Stimulated activated CD4-positive, alpha-beta T cell treated with anti-CD3 and anti-CD28 coated beads, Interleukin-1b, Interleukin-23, amount 100 ng/mL, for 24 hours (primary cell): ENCODE measurements around the gene SPIB.

Source experiments
- DNase-seq, 4 experiments: peaks; one replicate each; pipeline ENCODE4 v3.0.0-alpha.2; 2020; ENCODE audit warnings: low read depth in 4 of 4, low spot score in 1 of 4

SPIB gene

GRCh38 chr19:50417111-50418081 is 1.3 kb upstream of the SPIB start:
- DNase-seq: no peak

DNA sequence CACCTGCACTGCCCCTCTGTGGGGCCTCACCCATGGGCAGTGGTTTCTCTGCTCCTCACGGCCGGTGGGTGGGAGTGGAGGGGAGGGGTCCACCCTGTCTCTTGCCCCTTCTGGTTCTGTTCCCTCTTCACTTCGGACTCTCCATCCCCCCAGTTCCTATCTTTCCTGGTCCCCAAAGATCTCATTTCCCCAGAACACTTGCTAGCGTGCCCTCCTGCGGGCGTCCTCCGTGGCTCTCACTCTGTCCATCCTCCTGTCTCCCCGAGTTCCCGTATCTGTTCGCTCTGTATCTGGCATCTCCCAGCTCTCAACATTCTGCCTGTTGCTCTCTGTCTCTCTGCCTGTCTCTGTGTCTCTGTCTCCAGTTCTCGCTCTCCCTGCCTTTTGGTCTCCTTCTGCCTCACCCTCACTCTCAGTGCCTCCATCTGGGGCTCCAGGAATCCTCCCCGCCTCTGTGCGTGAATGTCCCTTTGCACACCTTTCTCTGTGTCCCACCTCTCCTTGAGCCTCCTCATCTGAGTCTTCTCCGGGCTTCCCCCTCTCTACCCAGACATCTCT is 363 bp downstream of the SPIB start:
- DNase-seq: no peak

GRCh38 chr19:50419580-50420035 is 870 bp downstream of the SPIB start:
- DNase-seq: no peak

GRCh38 chr19:50420127-50420526 is 1.4 kb downstream of the SPIB start:
- DNase-seq: no peak

DNA sequence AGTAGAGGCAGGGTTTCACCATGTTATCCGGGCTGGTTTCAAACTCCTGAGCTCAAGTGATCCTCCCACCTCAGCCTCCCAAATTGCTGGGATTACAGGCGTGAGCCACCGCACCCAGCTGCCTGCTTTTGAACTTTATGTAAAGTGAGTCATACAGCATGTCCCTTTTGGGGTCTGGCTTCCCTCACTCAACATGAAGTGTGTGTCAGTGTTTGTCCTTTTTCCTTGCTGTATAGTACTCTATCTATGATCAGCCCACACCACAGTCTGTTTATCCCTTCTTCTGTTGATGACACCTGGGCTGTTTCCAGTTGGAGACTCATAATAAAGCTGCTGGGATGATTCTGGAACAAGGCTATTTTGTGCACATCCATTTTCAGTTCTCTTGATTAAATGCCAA is 2.1 kb downstream of the SPIB start:
- no peak for DNase-seq

DNA sequence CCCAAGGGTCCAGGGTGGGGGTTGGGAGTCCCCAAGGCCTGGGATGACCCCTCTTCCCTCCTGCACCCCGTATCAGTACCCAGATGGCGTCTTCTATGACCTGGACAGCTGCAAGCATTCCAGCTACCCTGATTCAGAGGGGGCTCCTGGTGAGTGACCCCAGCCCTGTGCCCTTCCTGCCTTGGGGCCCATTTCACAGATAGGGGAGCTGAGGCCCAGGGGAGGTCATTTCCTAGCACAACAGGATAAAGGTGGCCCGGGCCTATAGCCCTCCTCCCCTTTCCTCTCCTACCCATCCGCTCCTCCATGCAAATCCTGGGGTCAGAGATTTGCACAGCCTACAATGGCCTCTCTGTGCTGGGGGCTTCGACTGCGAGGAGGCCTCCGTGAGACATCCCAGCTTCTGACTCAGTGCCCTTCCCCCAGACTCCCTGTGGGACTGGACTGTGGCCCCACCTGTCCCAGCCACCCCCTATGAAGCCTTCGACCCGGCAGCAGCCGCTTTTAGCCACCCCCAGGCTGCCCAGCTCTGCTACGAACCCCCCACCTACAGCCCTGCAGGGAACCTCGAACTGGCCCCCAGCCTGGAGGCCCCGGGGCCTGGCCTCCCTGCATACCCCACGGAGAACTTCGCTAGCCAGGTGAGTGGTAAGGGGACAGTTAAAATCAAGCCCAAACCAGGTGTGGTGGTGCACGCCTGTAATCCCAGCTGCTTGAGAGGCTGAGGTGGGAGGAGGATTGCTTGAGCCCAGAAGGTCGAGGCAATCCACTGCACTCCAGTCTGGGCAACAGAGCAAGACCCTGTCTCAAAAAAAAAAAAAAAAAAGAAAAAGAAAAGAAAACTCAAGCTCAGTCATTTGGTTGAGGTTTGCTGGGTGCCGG is 3.9 kb downstream of the SPIB start:
- DNase-seq: no peak

GRCh38 chr19:50423279-50424113 is 4.8 kb downstream of the SPIB start:
- DNase-seq: no peak

DNA sequence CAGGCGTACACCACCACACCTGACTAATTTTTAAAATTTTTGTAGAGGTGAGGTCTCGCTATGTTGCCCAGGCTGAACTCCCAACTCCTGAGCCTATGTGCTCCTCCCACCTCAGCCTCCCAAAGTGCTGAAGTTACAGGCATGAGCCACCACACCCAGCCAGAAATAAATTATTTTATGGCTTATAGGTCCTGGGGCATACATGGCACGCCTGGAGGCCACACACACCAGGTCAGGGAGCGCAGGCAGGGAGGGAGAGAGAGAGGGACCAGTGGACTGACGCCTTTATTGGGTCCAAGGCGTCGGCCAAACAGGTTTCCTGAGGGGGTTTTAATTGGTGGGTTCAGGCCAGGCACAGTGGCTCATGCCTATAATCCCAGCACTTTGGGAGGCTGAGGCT is 6.8 kb downstream of the SPIB start:
- DNase-seq: no peak

GRCh38 chr19:50427318-50427925 is 8.7 kb downstream of the SPIB start:
- no peak for DNase-seq

DNA sequence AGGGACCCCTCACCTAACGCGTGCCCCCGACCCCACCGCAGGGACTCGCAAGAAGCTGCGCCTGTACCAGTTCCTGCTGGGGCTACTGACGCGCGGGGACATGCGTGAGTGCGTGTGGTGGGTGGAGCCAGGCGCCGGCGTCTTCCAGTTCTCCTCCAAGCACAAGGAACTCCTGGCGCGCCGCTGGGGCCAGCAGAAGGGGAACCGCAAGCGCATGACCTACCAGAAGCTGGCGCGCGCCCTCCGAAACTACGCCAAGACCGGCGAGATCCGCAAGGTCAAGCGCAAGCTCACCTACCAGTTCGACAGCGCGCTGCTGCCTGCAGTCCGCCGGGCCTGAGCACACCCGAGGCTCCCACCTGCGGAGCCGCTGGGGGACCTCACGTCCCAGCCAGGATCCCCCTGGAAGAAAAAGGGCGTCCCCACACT is 9.3 kb downstream of the SPIB start:
- DNase-seq: peak in 1 of 4 experiments; percentile 37

GRCh38 chr19:50428772-50429463 is 10.2 kb downstream of the SPIB start:
- no peak for DNase-seq

- no peak for DNase-seq
Observed at GRCh38 chr19:50430888-50431342, 12.2 kb downstream of the SPIB start.

DNA sequence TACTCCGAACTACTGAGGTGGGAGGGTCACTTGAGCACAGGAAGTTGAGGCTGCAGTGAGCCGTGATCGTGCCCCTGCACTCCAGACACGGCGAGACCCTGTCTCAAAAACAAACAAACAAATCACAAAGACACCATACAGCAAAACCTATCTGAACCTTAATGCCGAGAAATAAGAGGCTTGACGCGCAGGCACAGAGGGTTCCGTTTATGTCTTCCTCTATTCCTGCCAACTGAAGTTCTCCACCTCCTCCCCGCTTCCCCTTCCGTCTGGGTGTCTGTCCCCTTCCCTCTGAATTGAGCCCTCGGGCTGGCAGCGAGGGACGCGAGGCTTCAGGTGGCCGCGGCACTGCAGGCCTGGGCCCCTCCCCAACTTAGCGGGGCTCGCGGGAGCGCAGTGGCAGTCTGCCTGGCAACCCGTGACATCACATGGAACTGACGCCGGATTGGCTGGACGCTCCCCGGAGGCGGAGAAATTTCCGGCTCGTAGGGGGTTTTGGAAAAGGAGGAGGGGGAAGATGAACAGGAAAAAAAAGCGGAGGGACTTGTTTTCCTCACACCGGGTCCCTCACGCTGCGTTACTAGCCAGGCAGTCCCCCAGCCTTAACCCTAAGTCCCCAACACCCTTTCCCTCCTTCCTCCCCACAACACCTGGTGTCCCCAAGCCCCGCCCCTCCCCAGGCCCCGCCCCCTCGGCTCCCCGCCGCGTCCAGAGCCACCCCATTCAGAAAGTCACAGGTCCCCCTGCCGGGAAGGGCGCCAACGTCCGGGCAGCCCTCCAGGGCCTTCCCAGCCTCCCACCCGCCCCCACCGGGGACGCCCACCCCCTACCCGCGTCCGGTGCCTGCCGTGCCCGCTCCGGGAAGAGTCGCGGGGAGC is 12.8 kb downstream of the SPIB start:
- peak; percentile 70 to 82 (median 78) for DNase-seq

- DNase-seq: no peak
Observed at GRCh38 chr19:50432221-50433028, 13.7 kb downstream of the SPIB start, which contains the start of gene MYBPC2. MYBPC2 (plus strand) TSS chr19:50432892; CDS start chr19:50432954, 62 bp downstream.

GRCh38 chr19:50433201-50434180 is 14.8 kb downstream of the SPIB start:
- no peak for DNase-seq

DNA sequence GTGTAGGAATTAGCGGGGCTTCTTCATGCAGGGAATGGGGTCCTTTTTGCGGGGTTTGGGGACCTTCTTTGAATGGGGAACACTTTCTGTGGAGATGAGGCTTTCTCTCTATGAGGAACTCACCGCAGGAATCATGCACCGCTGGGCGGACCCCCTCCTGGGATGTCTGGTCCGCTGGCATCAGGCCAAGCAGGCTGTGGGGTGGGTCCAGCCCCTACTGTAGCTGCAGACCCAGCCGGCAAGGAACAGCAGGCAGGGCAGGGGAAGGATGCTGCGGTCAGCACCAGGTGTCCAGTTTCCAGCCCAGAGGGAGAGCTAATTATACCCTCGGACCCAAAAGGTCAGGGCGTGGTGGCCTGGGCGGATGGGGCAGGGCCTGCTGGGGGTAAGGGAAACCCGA is 15.8 kb downstream of the SPIB start:
- no peak for DNase-seq
